ENCODE results near the gene FOXP2. TPM values are rescaled to one million over a fixed set of nuclear protein-coding genes. Genes with fewer than 3 reads are reported as not detected.
"Not testable (repeated sequence)": the region's sequence is repeated elsewhere in the genome, so short reads cannot be mapped to it uniquely, and the experiment has no call there.

The FOXP2 gene
- total RNA-seq, 1 donor from 2014 or later: 24.0 TPM

GRCh38 chr7:114606100-114606499 is 191.5 kb downstream of the FOXP2 start:
- TF ChIP-seq CTCF (conservative IDR thresholded peaks at IDR 0.05): no peak
- Mint-ChIP-seq H3K4me1 (ENCODE audit: unreplicated experiment) (no peaks in the 10 kb centered on the region), H3K9me3 (no peaks in the 10 kb centered on the region), H3K36me3 (no peaks in the 10 kb centered on the region), H3K4me3 (no peak overlapping the region), H3K27me3 (no peaks in the 10 kb centered on the region), H3K27ac (no peak overlapping the region)
- no peak for DNase-seq (ENCODE audit: extremely low spot score, unreplicated experiment)

GRCh38 chr7:114608822-114609221 is 194.2 kb downstream of the FOXP2 start:
- H3K9me3 Mint-ChIP-seq; H3K4me3 Mint-ChIP-seq; H3K4me1 Mint-ChIP-seq (ENCODE audit: unreplicated experiment); H3K27ac Mint-ChIP-seq; H3K36me3 Mint-ChIP-seq; DNase-seq (ENCODE audit: extremely low spot score, unreplicated experiment); H3K27me3 Mint-ChIP-seq: not testable (repeated sequence)

- peaks cover 22% of the 10 kb centered on the region for H3K4me1 Mint-ChIP-seq (ENCODE audit: unreplicated experiment)
- no peak for TF ChIP-seq CTCF (conservative IDR thresholded peaks at IDR 0.05)
- no peak for DNase-seq (ENCODE audit: extremely low spot score, unreplicated experiment)
- H3K27me3 Mint-ChIP-seq: no peaks in the 10 kb centered on the region
- H3K9me3 Mint-ChIP-seq: no peaks in the 10 kb centered on the region
- no peaks in the 10 kb centered on the region for H3K36me3 Mint-ChIP-seq
- no peak overlapping the region for H3K4me3 Mint-ChIP-seq
- H3K27ac Mint-ChIP-seq: no peak overlapping the region
Measured at GRCh38 chr7:114620208-114620607, 205.6 kb downstream of the FOXP2 start.

- no peak for TF ChIP-seq CTCF (conservative IDR thresholded peaks at IDR 0.05)
- Mint-ChIP-seq H3K36me3 (no peaks in the 10 kb centered on the region), H3K27me3 (no peaks in the 10 kb centered on the region), H3K27ac (no peak overlapping the region), H3K4me3 (no peak overlapping the region), H3K4me1 (ENCODE audit: unreplicated experiment) (peaks cover 22% of the 10 kb centered on the region), H3K9me3 (no peaks in the 10 kb centered on the region)
- no peak for DNase-seq (ENCODE audit: extremely low spot score, unreplicated experiment)
Measured at GRCh38 chr7:114622221-114622620, 207.6 kb downstream of the FOXP2 start.

GRCh38 chr7:114623146-114623545 is 208.5 kb downstream of the FOXP2 start:
- H3K27ac Mint-ChIP-seq: no peak overlapping the region
- H3K4me3 Mint-ChIP-seq: no peak overlapping the region
- no peaks in the 10 kb centered on the region for H3K9me3 Mint-ChIP-seq
- no peaks in the 10 kb centered on the region for H3K36me3 Mint-ChIP-seq
- peaks cover 22% of the 10 kb centered on the region for H3K4me1 Mint-ChIP-seq (ENCODE audit: unreplicated experiment)
- DNase-seq (ENCODE audit: extremely low spot score, unreplicated experiment): no peak
- no peaks in the 10 kb centered on the region for H3K27me3 Mint-ChIP-seq
- no peak for TF ChIP-seq CTCF (conservative IDR thresholded peaks at IDR 0.05)

GRCh38 chr7:114627231-114627630 is 212.6 kb downstream of the FOXP2 start:
- no peaks in the 10 kb centered on the region for H3K36me3 Mint-ChIP-seq
- H3K4me3 Mint-ChIP-seq: no peak overlapping the region
- no peaks in the 10 kb centered on the region for H3K9me3 Mint-ChIP-seq

More at GRCh38 chr7:114627231-114627630, 212.6 kb downstream of the FOXP2 start:
- Mint-ChIP-seq H3K27ac (no peak overlapping the region), H3K27me3 (no peaks in the 10 kb centered on the region), H3K4me1 (ENCODE audit: unreplicated experiment) (peaks cover 25% of the 10 kb centered on the region)
- TF ChIP-seq CTCF (conservative IDR thresholded peaks at IDR 0.05): no peak
- no peak for DNase-seq (ENCODE audit: extremely low spot score, unreplicated experiment)
